T-helper 22 cell (primary cell): ENCODE data around the gene TRAPPC10.
A peak's percentile ranks its signal among the peaks of the same experiment; 100 is the strongest.

ENCODE experiments used
- DNase-seq: peaks from one replicate; pipeline ENCODE4 v3.0.0-alpha.2; 2020; ENCODE audit warnings: low read depth

The TRAPPC10 gene

GRCh38 chr21:44067011-44067839 lies 55.1 kb downstream of the TRAPPC10 start:
- DNase-seq, result no peak

- no peak for DNase-seq
These were observed 58.3 kb downstream of the TRAPPC10 start for GRCh38 chr21:44070391-44070790.

- DNase-seq, result no peak
These were observed 59.4 kb downstream of the TRAPPC10 start for GRCh38 chr21:44071359-44072104.

- no peak for DNase-seq
These were observed 60.0 kb downstream of the TRAPPC10 start for GRCh38 chr21:44072111-44072510.

GRCh38 chr21:44074315-44074958 lies 62.3 kb downstream of the TRAPPC10 start:
- no peak for DNase-seq

GRCh38 chr21:44076316-44076715 lies 64.2 kb downstream of the TRAPPC10 start:
- no peak for DNase-seq

GRCh38 chr21:44078411-44078981 lies 66.4 kb downstream of the TRAPPC10 start:
- no peak for DNase-seq

GRCh38 chr21:44079446-44079845 lies 67.3 kb downstream of the TRAPPC10 start:
- DNase-seq, result no peak

GRCh38 chr21:44079846-44080245 lies 67.7 kb downstream of the TRAPPC10 start:
- no peak for DNase-seq

GRCh38 chr21:44082648-44083440 lies 70.7 kb downstream of the TRAPPC10 start:
- DNase-seq, result no peak

- DNase-seq, result peak; percentile 49
These were observed 71.7 kb downstream of the TRAPPC10 start for GRCh38 chr21:44083631-44084291.

GRCh38 chr21:44084496-44085241 lies 72.6 kb downstream of the TRAPPC10 start:
- DNase-seq, result no peak

- no peak for DNase-seq
These were observed 73.6 kb downstream of the TRAPPC10 start for GRCh38 chr21:44085491-44086321.

GRCh38 chr21:44086636-44087425 lies 74.7 kb downstream of the TRAPPC10 start:
- no peak for DNase-seq

- DNase-seq, result no peak
These were observed 75.6 kb downstream of the TRAPPC10 start for GRCh38 chr21:44087426-44088400.

GRCh38 chr21:44088401-44088780 lies 76.3 kb downstream of the TRAPPC10 start:
- no peak for DNase-seq
